ENCODE data around the gene CIAO3.
"Not testable (repeated sequence)": the region's sequence is repeated elsewhere in the genome, so short reads cannot be mapped to it uniquely, and the experiment has no call there.

CIAO3 gene

DNA sequence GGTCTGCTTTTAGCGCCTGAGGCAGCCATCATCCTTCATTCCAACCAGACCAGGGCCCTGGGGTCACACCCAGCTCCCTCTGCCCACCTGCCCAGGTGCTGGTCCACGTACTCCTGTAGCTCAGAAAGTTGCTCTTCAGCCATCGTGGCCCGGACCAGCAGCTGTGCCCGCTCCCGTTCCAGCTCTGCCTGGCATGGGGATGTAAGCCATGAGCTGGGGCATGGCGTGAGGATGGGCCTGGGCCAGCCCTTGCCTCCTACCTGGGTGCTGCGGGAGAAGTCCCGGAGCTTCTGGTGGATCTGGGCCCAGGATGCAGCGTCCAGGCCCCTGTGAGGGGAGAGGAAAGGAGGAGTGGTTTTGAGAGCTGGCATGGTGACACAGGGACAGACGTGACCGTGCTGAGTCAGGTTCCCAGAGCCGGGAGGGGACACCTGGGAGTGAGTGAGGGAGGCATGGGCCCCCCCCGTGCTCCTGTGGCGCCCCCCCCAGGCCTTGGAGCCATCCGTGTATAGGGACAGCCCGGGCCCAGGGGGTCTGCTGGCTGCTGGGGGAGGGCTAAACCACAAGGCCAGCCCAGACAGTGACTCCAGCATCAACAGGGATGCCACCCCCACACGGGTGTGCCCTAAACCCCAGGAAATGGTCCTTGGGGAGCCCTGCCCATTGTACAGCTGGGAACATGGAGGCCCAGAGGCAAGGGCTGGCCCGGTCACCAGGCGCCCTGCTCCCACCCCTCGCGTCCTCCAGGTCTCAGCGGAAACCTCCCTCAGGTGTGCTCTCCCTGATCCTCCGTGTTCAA, 17.8 kb downstream of the CIAO3 start:
- DNase-seq (ENCODE audit: low spot score): no peak

DNA sequence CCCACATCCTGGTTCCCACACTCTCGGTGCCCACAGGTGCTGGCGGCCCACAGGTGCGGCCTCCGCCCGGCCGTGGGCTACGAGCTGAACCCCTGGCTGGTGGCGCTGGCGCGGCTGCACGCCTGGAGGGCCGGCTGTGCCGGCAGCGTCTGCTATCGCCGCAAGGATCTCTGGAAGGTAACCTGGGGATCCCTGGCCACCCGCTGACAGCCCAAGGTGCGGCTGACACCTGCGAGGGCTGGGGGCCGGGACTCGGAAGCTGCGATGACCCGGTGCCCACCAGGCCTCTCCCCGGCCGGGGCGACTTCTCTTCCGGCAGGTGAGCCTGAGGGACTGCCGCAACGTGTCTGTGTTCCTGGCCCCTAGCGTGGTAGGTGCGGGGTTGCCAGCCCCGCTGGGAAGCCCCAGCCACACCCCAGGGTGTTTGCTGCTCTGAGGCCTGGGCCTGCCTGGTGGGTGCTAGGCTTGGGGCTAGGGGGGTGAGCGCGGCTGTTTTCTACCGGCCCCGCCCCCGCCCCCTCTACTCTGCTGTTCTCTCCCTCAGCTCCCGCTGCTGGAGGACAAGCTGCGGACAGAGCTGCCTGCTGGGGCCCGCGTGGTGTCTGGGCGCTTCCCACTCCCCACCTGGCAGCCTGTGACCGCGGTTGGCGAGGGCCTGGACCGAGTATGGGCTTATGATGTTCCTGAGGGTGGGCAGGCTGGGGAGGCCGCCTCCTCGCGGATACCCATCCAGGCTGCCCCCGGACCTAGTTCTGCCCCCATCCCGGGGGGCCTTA, 18.8 kb downstream of the CIAO3 start:
- no peak for DNase-seq (ENCODE audit: low spot score)

DNA sequence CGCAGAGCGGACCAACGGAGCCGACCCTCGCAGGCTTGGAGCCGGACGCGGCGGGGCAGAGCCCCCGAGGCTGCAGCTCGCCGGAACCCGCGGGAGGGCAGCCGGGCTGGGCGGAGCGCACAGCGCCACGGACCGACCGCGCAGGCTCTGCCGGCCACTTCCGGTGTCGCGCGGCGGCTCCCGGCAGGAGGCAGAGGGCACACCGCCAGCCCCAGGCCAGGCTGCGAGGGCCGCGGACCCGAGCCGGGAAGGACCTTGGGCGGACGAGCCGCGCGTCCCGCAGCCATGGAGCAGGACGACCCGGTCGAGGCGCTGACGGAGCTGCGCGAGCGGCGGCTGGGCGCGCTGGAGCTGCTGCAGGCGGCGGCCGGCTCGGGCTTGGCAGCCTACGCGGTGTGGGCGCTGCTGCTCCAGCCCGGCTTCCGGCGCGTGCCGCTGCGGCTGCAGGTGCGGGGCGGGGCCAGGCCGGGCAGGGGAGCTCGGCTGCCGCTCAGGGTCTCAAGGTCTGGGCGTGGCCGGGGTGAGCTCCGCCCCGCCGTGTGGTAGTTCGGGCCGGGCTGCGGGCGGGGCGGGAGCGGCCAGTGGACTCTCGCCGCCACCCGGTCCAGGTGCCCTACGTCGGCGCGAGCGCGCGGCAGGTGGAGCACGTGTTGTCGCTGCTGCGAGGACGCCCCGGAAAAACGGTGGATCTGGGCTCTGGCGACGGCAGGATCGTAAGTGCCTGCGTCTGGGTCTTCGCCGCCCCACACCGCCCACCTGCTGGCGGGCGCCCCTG, 19.6 kb downstream of the CIAO3 start, which contains the start of gene ANTKMT:
TSS of gene ANTKMT (plus strand) at position 157 of the 775 bp plus-strand sequence. CDS start at position 286, 129 bp downstream.
- peak; percentile 90 for DNase-seq (ENCODE audit: low spot score)

DNA sequence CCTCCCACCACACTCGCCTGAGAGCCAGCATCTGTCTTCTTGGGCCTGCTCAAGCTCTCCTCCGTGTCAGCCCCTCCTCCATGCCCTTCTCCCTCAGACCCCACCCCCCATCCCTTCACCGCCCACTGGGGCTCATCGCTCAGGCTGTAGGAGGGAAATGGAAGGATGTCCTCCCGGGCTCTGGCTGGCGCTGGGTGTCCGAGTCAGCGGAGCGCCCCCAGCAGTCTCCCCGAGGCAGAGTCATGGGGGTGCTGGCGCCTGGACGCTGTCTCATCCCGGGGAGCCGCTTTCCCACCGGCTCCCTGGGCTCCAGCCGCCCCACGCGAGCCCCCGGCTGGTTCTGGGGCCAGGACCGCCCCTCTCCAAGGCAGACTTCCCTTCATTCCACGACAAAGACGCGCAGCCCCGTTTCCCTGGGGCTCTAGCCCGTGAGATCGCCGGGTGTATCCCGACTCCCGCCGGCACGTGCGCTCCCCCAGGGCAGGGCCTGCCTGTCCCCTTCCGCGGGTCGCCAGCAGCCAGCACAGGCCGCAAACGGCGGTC, 20.3 kb downstream of the CIAO3 start:
- DNase-seq (ENCODE audit: low spot score): peak; percentile 57

DNA sequence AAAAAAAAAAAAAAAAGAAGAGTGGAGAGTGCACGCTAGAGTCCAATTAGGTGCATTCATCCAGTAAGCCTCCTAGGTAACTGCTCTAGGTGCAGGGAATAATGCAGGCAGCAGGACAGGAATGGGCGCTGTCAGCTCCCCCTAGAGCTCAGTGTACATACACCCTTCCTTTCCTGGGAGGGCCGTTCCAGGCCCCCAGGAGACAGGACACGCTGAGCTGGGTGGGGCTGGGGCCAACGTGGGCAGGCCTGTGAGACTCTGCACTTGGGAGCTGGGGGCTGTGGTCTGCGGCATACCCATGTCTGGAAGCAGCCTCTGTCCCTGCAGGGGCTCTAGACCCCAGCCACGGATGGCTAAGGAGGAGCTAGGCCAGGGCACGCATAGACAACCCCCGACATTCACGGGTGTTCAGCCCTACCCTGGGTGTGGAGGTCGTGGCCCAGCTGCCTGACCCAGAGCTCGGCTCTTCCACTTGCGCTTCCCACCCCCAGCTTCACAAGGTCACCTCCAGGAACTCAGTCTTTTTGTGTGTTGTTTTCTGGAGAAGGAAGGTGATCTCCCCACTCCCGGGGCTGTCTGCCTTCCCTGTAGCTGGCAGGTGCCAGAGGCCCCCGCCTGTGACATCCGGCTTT, 20.9 kb downstream of the CIAO3 start:
- no peak for DNase-seq (ENCODE audit: low spot score)

DNA sequence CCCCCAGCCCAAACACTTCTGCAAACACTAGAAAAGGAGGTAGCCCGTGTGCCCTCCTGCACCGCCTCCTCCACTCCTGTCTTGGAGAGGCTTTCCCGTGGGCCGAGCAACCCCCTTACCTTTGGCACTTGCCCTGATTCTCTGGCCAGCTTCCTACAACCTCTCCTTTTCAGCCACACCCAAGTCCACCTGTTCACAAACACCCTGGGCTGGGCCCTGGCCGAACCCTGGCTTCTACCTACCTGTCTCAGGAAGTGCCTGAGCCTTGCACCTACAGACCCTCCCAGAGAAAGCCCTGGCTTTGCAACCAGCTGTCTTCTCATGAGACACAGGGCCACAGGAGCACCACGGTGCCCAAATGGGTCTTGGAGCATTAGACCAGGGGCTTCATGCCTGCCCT, 21.9 kb downstream of the CIAO3 start:
- no peak for DNase-seq (ENCODE audit: low spot score)

DNA sequence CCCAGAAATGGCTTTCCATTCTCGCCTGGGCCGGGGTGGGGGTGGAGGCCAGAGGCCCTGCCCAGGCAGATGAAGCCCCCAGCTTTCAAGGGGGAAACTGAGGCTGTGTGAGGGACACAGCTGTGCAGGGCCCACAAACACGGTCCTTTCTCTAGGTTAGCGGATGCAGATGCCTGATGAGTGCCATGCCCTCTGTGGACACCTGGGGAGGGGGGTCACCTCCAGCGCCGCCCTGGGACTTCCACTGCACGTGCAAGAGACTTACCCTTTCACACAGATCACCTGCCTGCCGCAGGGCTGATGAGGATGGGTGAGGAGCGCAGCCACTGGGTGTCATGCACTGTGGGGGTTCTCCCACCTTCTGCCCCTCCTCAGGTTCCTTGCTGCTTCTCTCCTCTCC, 22.4 kb downstream of the CIAO3 start:
- DNase-seq (ENCODE audit: low spot score): no peak

DNA sequence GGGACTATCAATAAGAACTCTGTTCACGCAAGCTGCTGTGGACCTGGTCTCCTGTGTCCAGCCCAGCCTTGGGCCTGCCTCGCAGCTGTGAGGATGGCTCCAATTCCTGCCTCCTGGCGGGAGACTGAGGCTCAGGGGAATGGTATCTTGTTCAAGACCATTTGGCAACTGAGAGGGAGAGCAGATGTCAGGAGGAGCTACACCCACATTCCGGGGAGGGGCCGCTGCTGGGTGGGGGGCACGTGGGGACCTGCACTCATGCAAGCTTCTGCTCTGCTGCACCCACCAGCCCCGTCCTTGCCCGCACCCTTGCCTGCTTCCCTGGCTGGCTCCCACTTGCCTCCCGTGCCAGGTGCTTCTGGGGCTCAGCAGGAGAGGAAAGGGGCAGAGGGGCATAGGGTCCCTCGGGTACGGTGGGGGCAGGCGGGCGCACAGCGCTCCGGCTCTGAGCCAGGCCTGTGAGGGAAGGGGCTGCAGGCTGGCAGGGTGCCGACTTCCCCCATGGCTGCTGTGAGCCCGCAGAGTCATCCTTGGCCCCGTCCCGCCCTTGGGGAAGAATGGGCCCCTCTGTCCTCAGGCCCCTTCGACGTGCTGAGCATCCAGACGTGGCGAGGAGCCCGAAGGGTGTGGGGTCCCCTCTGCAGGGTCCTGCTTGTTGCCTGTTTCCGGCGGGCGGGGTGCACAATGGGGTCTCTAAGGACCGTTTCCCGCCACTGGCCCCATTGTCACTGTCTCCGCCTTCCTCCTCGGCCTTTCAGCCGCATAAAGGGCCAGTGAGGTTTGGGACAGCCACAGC, 23.1 kb downstream of the CIAO3 start:
- no peak for DNase-seq (ENCODE audit: low spot score)

DNA sequence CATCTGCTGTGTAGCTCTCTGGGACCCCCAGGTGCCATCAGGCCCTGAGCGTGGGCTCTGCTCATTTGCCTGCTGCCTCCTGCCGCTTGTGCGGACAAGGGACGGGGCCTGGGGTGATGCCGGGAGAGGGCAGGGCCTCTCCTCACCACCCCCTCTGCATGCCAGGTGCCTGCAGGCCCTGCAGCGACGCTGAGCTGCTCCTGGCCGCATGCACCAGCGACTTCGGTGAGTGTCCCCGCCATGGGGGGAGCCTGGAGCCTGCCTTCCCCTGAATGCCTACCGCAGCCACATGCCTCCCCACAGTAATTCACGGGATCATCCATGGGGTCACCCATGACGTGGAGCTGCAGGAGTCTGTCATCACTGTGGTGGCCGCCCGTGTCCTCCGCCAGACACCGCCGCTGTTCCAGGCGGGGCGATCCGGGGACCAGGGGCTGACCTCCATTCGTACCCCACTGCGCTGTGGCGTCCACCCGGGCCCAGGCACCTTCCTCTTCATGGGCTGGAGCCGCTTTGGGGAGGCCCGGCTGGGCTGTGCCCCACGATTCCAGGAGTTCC, 23.9 kb downstream of the CIAO3 start:
- DNase-seq (ENCODE audit: low spot score): no peak

DNA sequence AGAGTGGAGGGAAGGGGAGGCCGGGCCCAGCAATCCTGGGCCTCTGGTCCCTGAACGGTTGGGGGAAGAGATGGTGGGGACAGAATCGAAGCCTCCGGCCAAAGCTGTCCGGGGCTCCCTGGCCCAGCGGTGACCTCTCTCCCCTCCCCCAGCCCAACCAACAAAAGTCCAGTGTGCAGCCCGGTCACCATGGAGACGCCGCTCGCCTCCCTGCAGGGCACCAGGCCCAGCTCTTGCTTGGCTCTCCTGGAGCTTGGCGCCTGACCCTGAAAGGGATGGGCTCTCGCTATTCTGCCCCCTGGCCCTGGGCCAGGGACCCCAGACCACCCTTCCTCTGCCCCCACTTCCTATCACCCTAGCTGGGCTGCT, 24.6 kb downstream of the CIAO3 start:
- DNase-seq (ENCODE audit: low spot score): no peak

DNA sequence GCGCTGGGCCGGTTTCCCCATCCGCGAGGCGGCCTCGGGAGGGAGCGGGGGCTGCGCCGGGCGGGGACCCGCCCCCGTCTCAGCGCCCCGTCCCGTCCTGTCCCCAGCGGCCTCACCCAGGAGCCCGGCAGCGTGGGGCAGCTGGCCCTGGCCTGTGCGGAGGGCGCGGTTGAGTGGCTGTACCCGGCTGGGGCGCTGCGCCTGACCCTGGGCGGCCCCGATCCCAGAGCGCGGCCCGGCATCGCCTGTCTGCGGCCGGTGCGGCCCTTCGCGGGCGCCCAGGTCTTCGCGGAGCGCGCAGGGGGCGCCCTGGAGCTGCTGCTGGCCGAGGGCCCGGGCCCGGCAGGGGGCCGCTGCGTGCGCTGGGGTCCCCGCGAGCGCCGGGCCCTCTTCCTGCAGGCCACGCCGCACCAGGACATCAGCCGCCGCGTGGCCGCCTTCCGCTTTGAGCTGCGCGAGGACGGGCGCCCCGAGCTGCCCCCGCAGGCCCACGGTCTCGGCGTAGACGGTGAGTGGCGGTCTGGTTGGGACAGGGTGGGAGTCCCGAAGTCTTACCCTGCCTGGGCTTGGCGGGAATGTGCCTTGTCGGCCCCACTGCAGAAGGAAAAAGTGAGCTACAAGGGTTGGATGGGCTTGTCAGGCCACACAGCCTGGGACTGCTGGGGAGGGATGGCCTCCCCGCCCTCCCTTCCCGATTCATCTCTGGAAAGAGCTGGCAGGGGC, 25.2 kb downstream of the CIAO3 start:
- DNase-seq (ENCODE audit: low spot score): no peak

DNA sequence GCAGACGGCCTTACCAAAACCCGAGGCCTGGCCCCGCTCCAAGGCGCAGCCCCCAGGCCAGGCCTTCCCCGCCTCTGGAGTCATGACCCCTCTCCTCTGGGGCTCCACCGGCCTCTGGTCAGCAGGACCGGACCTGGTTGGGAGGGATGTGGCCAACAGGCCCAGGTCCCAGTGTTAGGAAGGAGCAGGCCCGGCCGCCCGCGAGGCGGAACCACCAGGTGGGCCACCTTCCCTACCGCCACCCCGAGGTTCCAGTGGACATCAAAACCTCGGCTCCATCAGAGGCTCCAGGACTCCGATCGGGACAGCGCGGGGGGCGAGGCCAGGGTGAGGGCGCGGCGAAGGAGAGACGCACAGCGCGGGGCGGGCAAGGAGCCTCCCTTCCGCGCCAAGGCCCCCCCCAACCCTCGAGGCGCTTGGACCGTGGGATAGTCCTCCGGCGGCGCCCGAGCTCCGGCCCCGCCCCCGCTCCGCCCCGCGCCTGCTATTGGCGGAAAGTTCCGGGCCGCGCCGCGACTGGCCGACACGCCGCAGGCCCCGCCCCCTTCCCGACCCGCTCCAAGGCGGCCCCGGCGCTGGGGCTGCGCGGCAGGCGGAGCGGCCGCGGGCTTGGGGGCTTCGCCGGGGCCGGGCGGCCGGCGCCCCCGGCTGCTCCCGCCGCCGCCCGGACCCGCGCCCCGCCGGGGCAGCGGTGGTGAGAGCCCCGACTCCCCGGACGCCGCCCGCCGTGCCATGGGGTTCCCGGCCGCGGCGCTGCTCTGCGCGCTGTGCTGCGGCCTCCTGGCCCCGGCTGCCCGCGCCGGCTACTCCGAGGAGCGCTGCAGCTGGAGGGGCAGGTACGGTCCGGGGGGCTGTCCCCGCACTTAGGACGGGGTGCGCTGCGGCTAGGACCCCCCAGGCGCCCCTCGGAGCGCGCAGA, 26.0 kb downstream of the CIAO3 start, which contains the start of gene METRN:
TSS of gene METRN (plus strand) at position 561 of the 919 bp plus-strand sequence. CDS start at position 733, 172 bp downstream.
- DNase-seq (ENCODE audit: low spot score): peak; percentile 94

DNA sequence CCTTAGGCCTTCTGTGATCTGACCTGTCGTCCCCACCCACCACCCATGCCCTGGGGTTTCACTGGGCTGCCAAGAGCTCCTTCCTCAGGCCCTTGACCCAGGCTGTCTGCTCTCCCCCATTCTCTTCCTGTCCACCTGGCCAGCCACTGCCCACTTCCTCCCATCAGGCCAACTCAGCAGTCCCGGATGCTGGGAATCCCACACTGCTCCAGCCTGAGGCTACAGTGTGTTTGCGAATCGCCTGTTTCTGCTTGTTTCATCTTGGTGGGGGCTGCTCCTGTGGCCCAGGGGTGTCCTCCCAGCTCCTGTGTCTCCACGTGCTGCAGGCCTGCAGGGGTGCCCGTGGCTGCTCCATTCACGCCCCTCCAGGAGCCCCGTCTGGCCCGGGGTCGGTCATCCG, 26.7 kb downstream of the CIAO3 start:
- no peak for DNase-seq (ENCODE audit: low spot score)

DNA sequence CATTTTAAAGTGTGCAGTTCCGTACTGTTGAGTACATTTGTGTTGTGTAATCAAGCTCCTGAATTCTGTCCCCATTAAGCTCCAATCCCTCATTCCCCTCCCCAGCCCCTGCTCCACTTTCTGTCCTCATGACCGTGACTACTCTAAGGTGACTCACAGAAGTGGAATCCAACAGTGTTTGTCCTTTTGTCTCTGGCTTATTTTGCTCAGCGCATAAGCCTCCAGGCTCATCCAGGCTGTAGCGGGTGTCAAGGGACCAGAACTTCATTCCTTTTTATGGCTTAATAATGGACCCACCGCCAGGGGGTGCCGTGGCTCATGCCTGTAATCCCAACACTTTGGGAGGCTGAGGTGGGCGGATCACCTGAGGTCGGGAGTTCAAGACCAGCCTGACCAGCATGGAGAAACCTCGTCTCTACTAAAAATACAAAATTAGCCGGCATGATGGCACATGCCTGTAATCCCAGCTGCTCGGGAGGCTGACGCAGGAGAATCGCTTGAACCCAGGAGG, 28.0 kb downstream of the CIAO3 start:
- DNase-seq (ENCODE audit: low spot score): not testable (repeated sequence)

DNA sequence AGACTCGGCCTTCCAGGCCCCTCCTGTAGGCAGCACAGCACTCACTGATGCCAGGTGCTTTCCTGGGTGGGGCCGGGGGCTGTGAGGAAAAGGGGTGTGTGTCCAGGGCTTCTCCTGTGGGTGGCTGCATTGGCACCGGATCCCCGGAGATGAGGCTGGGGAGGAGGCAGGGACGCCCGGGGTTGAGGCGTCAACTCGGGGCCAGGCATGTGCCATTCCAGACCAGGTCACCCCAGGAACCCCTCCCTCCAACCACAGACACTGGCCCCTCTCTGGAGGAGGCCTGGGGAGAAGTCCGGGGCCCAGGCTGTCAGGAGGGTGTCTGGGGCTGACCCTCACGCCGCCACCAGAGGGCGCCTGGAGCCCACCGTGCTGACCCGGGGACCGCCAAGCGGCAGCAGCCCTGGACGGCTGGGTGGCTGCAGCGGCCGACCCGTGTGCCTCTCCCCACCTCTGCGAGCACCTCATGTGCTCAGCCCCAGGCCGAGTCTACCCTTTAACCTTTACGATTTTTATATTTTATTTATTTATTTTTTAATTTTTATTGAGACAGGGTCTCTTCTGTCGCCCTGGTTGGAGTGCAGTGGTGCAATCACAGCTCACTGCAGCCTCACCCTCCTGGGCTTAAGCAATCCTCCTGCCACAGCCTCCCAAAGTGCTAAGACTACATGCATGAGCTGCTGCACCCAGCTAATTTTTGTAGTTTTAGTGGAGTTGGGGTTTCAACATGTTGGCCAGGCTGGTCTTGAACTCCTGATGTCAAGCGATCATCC, 29.1 kb downstream of the CIAO3 start:
- peak; percentile 87 for DNase-seq (ENCODE audit: low spot score)

DNA sequence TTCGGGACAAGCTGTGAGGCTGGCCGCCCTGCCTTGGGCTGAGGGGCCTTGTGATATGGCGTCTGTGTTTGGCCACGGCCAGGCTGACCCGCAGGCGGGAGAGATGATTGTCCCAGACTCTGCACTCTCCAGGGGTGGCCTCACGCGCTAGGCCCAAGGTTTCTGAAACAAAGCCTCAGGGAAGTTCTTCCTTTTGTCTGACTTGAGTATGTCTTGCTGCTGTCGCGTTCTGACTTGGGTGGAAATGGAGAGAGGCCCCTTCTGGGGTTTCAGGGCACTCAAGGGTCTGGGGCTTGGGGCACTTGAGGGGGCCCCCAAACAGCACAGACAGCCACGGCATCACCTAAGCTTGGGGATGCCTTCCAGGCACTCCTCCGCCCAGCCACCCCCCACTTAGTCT, 29.7 kb downstream of the CIAO3 start:
- no peak for DNase-seq (ENCODE audit: low spot score)

DNA sequence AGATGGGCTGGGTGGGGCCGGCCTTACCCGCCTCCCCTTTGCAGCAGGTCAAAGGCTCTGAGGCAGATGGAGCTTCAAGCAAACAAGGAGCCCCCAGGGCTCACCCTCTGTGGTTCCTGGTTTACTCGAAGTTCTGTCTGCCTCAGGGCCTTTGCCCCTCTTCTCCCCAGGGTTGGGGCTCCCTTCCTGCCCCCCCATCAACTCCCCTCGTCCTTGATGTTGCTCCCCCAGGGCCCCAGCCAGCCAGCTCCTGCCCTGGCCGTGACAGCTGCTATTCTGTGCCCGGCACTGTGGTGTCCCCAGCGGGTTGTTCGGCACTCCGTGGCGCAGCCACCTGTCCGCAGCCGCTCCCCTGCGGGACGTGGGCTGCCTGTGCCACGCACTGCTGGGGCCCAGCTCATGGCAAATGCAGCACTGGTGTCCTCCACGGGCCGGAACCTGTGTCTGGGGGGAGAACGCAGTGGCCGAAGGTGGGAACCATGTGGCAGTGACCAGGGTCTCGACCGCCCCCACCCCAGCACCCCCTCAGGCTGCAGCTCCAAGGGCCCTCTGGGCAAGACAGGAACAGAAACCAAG, 30.2 kb downstream of the CIAO3 start:
- DNase-seq (ENCODE audit: low spot score): no peak

All from germinal center (tissue), 1 donor.